GM12878 (cell line): ENCODE results near the gene TRIM23.

Experiments used
- ASH2L ChIP-seq: fragments of 300-600, 200-600 bp; sonication (generic); IDR thresholded peaks from 2 replicates; pipeline ENCODE4 v1.6.1; 2017; ENCODE audit warnings: low read depth, mild to moderate bottlenecking, borderline replicate concordance
- HDAC2 ChIP-seq: fragments of 200-600 bp; sonication (generic); IDR thresholded peaks from 2 replicates; pipeline ENCODE4 v1.6.1; 2017
- POLR2A ChIP-seq: IDR thresholded peaks from 2 replicates; pipeline ENCODE4 v1.6.1; 2011; ENCODE audit warnings: low read depth, mild to moderate bottlenecking, low read length
- RCOR1 ChIP-seq: conservative IDR thresholded peaks from 2 replicates; pipeline ENCODE4 v1.6.1; 2012; ENCODE audit warnings: low read depth, low read length, improper control_type of control experiment
- RFX5 ChIP-seq: IDR thresholded peaks from 2 replicates; pipeline ENCODE4 v1.6.1; 2011; ENCODE audit warnings: low read depth, low read length, improper control_type of control experiment
- SIX5 ChIP-seq: IDR thresholded peaks from 2 replicates; pipeline ENCODE4 v1.6.1; 2011; ENCODE audit warnings: mild to moderate bottlenecking, low read depth, low read length, moderate library complexity; ENCODE audit not compliant: severe bottlenecking
- TCF7 ChIP-seq: IDR thresholded peaks from 2 replicates; pipeline ENCODE4 v1.6.1; 2014; ENCODE audit warnings: antibody characterized with exemption, borderline replicate concordance
- TF ChIP-seq, protein P1 (sequence below), 3 experiments: IDR thresholded peaks in 2 of 3; conservative IDR thresholded peaks in 1 of 3; 2 replicates each; pipeline ENCODE4 v1.5.1; 2011; ENCODE audit warnings: low read depth in 3 of 3, low read length in 3 of 3, mild to moderate bottlenecking in 3 of 3, control low read depth in 2 of 3, moderate library complexity in 2 of 3, inconsistent platforms in 1 of 3, mixed read lengths in 1 of 3; ENCODE audit not compliant: control insufficient read depth in 2 of 3, insufficient read depth in 1 of 3; ENCODE audit errors: extremely low read depth in 1 of 3
- TF ChIP-seq, protein P2 (sequence below): fragments of 450-650 bp; IDR thresholded peaks from 2 replicates; pipeline ENCODE4 v1.6.1; 2017; ENCODE audit warnings: mild to moderate bottlenecking

DNA sequence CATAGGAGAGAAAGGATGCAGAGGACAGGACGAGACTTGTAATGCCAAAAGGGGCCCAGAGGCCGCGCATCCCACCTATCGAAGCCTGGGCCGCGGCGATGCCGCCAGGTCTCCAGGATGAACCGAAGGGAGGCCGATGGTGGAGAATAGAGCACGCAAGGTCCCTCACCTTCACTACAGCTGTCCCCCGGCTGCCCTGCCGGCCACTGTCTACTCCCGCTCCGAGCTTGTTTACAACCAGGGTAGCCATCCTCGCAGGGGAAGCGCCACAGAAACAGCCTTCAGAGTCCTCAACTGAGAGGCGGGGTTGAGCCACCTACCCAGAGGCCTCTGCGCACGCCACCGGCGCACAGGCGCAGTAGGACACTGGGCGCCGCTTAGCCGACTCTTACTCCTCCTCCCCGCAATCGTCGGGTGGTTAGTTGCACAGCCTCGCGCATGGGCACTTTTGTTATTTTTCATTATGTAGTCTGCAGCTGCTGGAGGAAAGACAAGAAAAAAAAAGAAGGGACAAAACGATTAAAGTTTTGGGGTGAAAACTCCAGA, at the start of gene TRIM23:
- TF ChIP-seq, protein P1, sequence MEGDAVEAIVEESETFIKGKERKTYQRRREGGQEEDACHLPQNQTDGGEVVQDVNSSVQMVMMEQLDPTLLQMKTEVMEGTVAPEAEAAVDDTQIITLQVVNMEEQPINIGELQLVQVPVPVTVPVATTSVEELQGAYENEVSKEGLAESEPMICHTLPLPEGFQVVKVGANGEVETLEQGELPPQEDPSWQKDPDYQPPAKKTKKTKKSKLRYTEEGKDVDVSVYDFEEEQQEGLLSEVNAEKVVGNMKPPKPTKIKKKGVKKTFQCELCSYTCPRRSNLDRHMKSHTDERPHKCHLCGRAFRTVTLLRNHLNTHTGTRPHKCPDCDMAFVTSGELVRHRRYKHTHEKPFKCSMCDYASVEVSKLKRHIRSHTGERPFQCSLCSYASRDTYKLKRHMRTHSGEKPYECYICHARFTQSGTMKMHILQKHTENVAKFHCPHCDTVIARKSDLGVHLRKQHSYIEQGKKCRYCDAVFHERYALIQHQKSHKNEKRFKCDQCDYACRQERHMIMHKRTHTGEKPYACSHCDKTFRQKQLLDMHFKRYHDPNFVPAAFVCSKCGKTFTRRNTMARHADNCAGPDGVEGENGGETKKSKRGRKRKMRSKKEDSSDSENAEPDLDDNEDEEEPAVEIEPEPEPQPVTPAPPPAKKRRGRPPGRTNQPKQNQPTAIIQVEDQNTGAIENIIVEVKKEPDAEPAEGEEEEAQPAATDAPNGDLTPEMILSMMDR (IDR thresholded peaks at IDR 0.05 in 2 of 3, conservative IDR thresholded peaks at IDR 0.05 in 1 of 3; ENCODE audit: control insufficient read depth in 2 of 3, extremely low read depth in 1 of 3, insufficient read depth in 1 of 3, low read depth in 3 of 3, low read length in 3 of 3) = peak in 1 of 3 experiments; percentile 20; a peak in 1 of 6 replicates
- TF ChIP-seq ASH2L (no peak), POLR2A (peak; percentile 73), RCOR1 (0 out of 2 replicates have a peak, but pooled peaks have one; percentile 60), SIX5 (no peak), TCF7 (no peak), RFX5 (no peak), HDAC2 (no peak)
- TF ChIP-seq, protein P2, sequence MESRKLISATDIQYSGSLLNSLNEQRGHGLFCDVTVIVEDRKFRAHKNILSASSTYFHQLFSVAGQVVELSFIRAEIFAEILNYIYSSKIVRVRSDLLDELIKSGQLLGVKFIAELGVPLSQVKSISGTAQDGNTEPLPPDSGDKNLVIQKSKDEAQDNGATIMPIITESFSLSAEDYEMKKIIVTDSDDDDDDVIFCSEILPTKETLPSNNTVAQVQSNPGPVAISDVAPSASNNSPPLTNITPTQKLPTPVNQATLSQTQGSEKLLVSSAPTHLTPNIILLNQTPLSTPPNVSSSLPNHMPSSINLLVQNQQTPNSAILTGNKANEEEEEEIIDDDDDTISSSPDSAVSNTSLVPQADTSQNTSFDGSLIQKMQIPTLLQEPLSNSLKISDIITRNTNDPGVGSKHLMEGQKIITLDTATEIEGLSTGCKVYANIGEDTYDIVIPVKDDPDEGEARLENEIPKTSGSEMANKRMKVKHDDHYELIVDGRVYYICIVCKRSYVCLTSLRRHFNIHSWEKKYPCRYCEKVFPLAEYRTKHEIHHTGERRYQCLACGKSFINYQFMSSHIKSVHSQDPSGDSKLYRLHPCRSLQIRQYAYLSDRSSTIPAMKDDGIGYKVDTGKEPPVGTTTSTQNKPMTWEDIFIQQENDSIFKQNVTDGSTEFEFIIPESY = no peak
